PC-3 (cell line): ENCODE results near the gene PDLIM5. TPM values are rescaled to one million over a fixed set of nuclear protein-coding genes. Genes with fewer than 3 reads are reported as not detected.

Source experiments
- ATAC-seq: fragments of 200-7000 bp; cut with Tn5 transposase; 2 replicates; pipeline ENCODE4 v1.9.1; 2020; ENCODE audit warnings: mild to moderate bottlenecking, moderate library complexity
- BruUV-seq: library from RNA; stranded (reverse); fragments of 400-500 nt; replicated peaks from 2 replicates; lab custom pipeline; 2021; lab: Mats Ljungman, UMichigan
- CTCF ChIA-PET: fragments of 300-600 bp; sonication (Branson Sonifier 250); formaldehyde crosslinking; loops from one replicate; lab custom pipeline; 2022; ENCODE audit warnings: antibody characterized with exemption; lab: Charles Lee
- POLR2A ChIA-PET: fragments of 300-600 bp; sonication (Branson Sonifier 250); formaldehyde crosslinking; loops from one replicate; lab custom pipeline; 2022; ENCODE audit warnings: antibody characterized with exemption; ENCODE audit not compliant: unreplicated experiment; lab: Charles Lee
- DNase-seq: peaks from one replicate; pipeline ENCODE4 v3.0.0-alpha.2; 2015
- H2AFZ ChIP-seq: fragments of 300-600 bp; sonication (generic); 2 replicates; pipeline ENCODE4 v1.6.0; 2016; ENCODE audit warnings: antibody characterized with exemption, low read length
- H3F3A ChIP-seq: fragments of 300-600 bp; sonication (generic); one replicate; pipeline ENCODE4 v1.6.0; 2017; ENCODE audit warnings: antibody characterized with exemption, low read length, control low read depth, mild to moderate bottlenecking; ENCODE audit not compliant: unreplicated experiment
- H3K27ac ChIP-seq: fragments of 300-600 bp; sonication (generic); 2 replicates; pipeline ENCODE4 v1.5.1; 2016; ENCODE audit warnings: mild to moderate bottlenecking, low read length
- H3K27me3 ChIP-seq: fragments of 300-600 bp; sonication (generic); 2 replicates; pipeline ENCODE4 v1.6.1; 2016; ENCODE audit warnings: low read length, mixed read lengths
- H3K36me3 ChIP-seq: fragments of 300-600 bp; sonication (generic); 2 replicates; pipeline ENCODE4 v1.6.1; 2016; ENCODE audit warnings: low read depth, mixed run types, low read length, mixed read lengths
- H3K4me1 ChIP-seq: fragments of 300-600 bp; sonication (generic); 2 replicates; pipeline ENCODE4 v1.5.1; 2016; ENCODE audit warnings: low read length; ENCODE audit not compliant: insufficient read depth
- H3K4me2 ChIP-seq: fragments of 300-600 bp; sonication (generic); 2 replicates; pipeline ENCODE4 v1.6.0; 2016; ENCODE audit warnings: low read length
- H3K4me3 ChIP-seq: fragments of 300-600 bp; sonication (generic); 2 replicates; pipeline ENCODE4 v1.5.1; 2016; ENCODE audit warnings: mild to moderate bottlenecking, low read length, mixed read lengths
- H3K79me2 ChIP-seq: fragments of 300-600 bp; sonication (generic); 2 replicates; pipeline ENCODE4 v1.6.1; 2017; ENCODE audit warnings: low read length, mixed read lengths
- H3K9ac ChIP-seq: fragments of 300-600 bp; sonication (generic); 2 replicates; pipeline ENCODE4 v1.6.0; 2016; ENCODE audit warnings: mild to moderate bottlenecking, low read length
- H3K9me2 ChIP-seq: fragments of 300-600 bp; sonication (generic); replicated peaks from 2 replicates; pipeline ENCODE4 v1.6.1; 2016; ENCODE audit warnings: mixed run types, low read length, mixed read lengths
- H3K9me3 ChIP-seq: fragments of 300-600 bp; sonication (generic); 2 replicates; pipeline ENCODE4 v1.6.1; 2016; ENCODE audit warnings: low read length, mixed read lengths
- H4K20me1 ChIP-seq: fragments of 300-600 bp; sonication (generic); 2 replicates; pipeline ENCODE4 v1.6.1; 2016; ENCODE audit warnings: low read length, mixed read lengths
- CTCF ChIP-seq: fragments of 300-600 bp; sonication (generic); conservative IDR thresholded peaks from 2 replicates; pipeline ENCODE4 v1.5.1; 2017; ENCODE audit warnings: antibody characterized with exemption, low read depth, mild to moderate bottlenecking, low read length
- EZH2 ChIP-seq: fragments of 300-600 bp; sonication (generic); IDR thresholded peaks from one replicate; pipeline ENCODE4 v1.6.1; 2017; ENCODE audit warnings: antibody characterized with exemption, mild to moderate bottlenecking, low read length; ENCODE audit not compliant: unreplicated experiment
- EZH2phosphoT487 ChIP-seq: fragments of 300-600 bp; sonication (generic); IDR thresholded peaks from 2 replicates; pipeline ENCODE4 v1.6.1; 2018; ENCODE audit warnings: mild to moderate bottlenecking, antibody characterized with exemption, low read length, borderline replicate concordance
- intact Hi-C: fragments of 100-400 bp; cut with micrococcal nuclease; formaldehyde crosslinking; loops from 2 replicates; pipeline ENCODE4 v1.9.0; 2023
- total RNA-seq: library from RNA; depleted of rRNA; stranded (reverse); fragments of >200 nt; gene quantifications from 2 replicates; pipeline ENCODE4 v1.2.3, GENCODE V29; 2014

Gene PDLIM5
- total RNA-seq, 1 experiment from 2014 or later = 57.8 TPM

GRCh38 chr4:94519925-94520789 is 68.4 kb downstream of the PDLIM5 start:
- no peaks in the 10 kb centered on the region for H3F3A ChIP-seq
- no peaks in the 10 kb centered on the region for H3K36me3 ChIP-seq
- H3K79me2 ChIP-seq = peaks cover 28% of the 10 kb centered on the region
- DNase-seq (no peak), ATAC-seq (no peak)
- H3K27ac ChIP-seq = no peak overlapping the region
- no peak overlapping the region for H3K9ac ChIP-seq
- H3K4me2 ChIP-seq = no peak overlapping the region
- no peaks in the 10 kb centered on the region for H3K9me2 ChIP-seq
- no peak for TF ChIP-seq CTCF
- TF ChIP-seq EZH2 = no peak
- TF ChIP-seq EZH2phosphoT487 = no peak
- CTCF ChIA-PET = interaction anchor here (0.5 kb wide), 1 partner anchor 89 kb away, joined by 3 read pairs; no protein-coding TSS in a partner anchor
- POLR2A ChIA-PET = no interaction called here
- H3K4me3 ChIP-seq = no peak overlapping the region
- no peaks in the 10 kb centered on the region for H4K20me1 ChIP-seq
- H3K9me3 ChIP-seq = no peaks in the 10 kb centered on the region
- intact Hi-C loops = loop anchor here (5.0 kb wide), 1 partner anchor 58 kb away; no protein-coding TSS in a partner anchor
- BruUV-seq = no TSS peak
- no peak overlapping the region for H2AFZ ChIP-seq
- no peaks in the 10 kb centered on the region for H3K27me3 ChIP-seq
- H3K4me1 ChIP-seq = peaks cover 29% of the 10 kb centered on the region

GRCh38 chr4:94523033-94523580 is 71.4 kb downstream of the PDLIM5 start:
- Histone ChIP-seq H3K79me2 (peaks cover 15% of the 10 kb centered on the region), H3K9me2 (no peaks in the 10 kb centered on the region), H3K4me3 (no peak overlapping the region), H3K4me2 (no peak overlapping the region), H3K4me1 (peaks cover 7% of the 10 kb centered on the region), H3K9ac (no peak overlapping the region), H3K27me3 (no peaks in the 10 kb centered on the region), H3K36me3 (no peaks in the 10 kb centered on the region), H4K20me1 (no peaks in the 10 kb centered on the region), H2AFZ (no peak overlapping the region), H3F3A (no peaks in the 10 kb centered on the region), H3K9me3 (no peaks in the 10 kb centered on the region), H3K27ac (no peak overlapping the region)
- TF ChIP-seq EZH2 (no peak), EZH2phosphoT487 (no peak), CTCF (no peak)
- ChIA-PET POLR2A (no interaction called here), CTCF (no interaction called here)
- BruUV-seq = no TSS peak
- intact Hi-C loops = no loop called here
- ATAC-seq (no peak), DNase-seq (no peak)
